Activated T-cell treated with anti-CD3 and anti-CD28 coated beads, Interleukin-2, amount 50 U/mL, for 72 hours (primary cell): ENCODE results near the gene GTF3C1. TPM values are rescaled to one million over a fixed set of nuclear protein-coding genes. Genes with fewer than 3 reads are reported as not detected.
A peak's percentile ranks its signal among the peaks of the same experiment; 100 is the strongest.
"Not testable (repeated sequence)": the region's sequence is repeated elsewhere in the genome, so short reads cannot be mapped to it uniquely, and the experiment has no call there.

ENCODE experiments used
- ATAC-seq, 2 donors: fragments of 150-1000 bp; cut with Tn5 transposase; replicated peaks in 1 of 2; 2 replicates each; pipeline ENCODE4 v1.10.0; 2021; ENCODE audit warnings: moderate library complexity in 2 of 2, mild to moderate bottlenecking in 1 of 2
- DNase-seq, 2 donors: peaks; one replicate each; pipeline ENCODE4 v3.0.0; 2021 to 2022; ENCODE audit warnings: mixed read lengths in 1 of 2
- H3K27ac Mint-ChIP-seq: one replicate; pipeline ENCODE4 v1.8.0; 2022; ENCODE audit warnings: mild to moderate bottlenecking, moderate library complexity, mixed read lengths
- H3K27me3 Mint-ChIP-seq: one replicate; pipeline ENCODE4 v1.8.0; 2022; ENCODE audit warnings: low read depth, mixed read lengths
- H3K36me3 Mint-ChIP-seq, 2 donors: one replicate each; pipeline ENCODE4 v1.8.0; 2022; ENCODE audit warnings: mixed read lengths in 2 of 2, mild to moderate bottlenecking in 1 of 2; ENCODE audit not compliant: insufficient read depth in 2 of 2
- H3K4me1 Mint-ChIP-seq: one replicate; pipeline ENCODE4 v1.8.0; 2022; ENCODE audit warnings: low read depth, mixed read lengths
- H3K4me3 Mint-ChIP-seq, 2 donors: one replicate each; pipeline ENCODE4 v1.8.0; 2022; ENCODE audit warnings: mild to moderate bottlenecking in 2 of 2, mixed read lengths in 2 of 2, moderate library complexity in 2 of 2
- H3K9me3 Mint-ChIP-seq, 2 donors: one replicate each; pipeline ENCODE4 v1.8.0; 2022; ENCODE audit warnings: mixed read lengths in 2 of 2
- total RNA-seq, 2 donors: library from RNA; stranded (reverse); gene quantifications; one replicate each; pipeline ENCODE4 v1.2.3, GENCODE V29; 2022

The GTF3C1 gene
- total RNA-seq, 2 donors from 2014 or later, result 49.6 to 61.1 TPM

DNA sequence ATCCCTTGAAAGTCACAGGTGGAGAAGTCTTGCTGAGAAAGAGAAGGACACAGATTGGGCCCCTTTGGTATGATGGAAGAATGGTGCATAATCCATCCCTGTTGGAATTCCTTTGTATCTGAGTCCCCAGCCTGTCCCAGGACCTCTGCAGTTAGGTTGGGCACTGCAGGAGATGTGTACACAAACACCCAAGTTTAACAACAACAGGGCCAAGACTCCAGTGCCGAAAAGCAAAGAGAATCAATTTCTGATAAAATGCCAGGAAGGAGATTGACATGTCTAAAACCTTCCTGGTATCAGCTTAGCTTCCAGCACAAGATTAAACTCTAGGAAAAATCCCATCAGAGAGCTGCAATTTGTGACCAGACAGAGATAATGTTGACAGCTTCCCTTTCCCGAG is 33.2 kb upstream of the GTF3C1 start:
- no peak for ATAC-seq
- Mint-ChIP-seq H3K36me3 (peaks cover 2 to 5% of the 10 kb centered on the region in 2 donors), H3K4me1 (peaks cover 22% of the 10 kb centered on the region), H3K27ac (no peak overlapping the region), H3K9me3 (no peaks in the 10 kb centered on the region), H3K27me3 (no peaks in the 10 kb centered on the region), H3K4me3 (no peak overlapping the region)
- DNase-seq, result no peak

DNA sequence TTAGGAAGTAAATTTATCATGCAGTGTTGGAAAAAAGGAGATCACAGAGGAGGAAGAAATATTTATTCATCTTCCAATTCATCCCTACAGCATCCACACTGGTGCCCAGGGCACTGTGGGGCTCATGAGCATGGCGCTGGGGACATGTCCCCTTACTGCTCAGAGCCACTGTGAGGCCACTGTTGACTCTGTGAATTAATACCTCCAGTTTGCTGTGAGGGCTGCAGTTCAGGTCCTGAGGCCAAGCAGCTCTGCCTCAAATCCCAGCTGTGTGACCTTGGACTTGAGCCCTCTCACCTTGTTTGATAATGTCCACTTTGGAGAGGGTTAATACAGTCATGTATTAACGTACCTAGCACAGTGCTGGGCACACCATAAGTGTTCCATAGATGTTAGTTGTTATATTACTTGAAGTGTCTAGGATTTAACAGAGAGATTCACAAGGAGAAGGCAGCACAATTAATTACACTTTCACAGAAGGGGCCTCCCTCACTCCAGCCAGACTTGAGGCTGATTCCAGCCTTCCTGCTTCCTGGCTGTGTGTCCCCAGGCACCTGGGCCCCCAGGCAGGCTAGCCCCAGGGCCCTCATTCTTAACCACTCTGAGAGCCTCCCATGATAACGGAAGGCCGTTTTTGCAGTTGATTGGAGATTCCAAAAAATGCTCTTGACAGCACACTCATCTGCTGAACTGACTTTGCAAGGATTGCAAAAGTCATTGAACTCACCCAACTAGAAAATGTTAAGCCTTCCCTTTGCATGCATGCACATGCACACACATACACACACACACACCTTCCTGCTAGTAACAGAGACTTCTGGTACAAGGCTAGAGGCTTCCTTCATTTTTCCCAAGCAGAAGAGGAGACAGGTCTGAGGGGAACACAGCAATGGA is 29.6 kb upstream of the GTF3C1 start:
- Mint-ChIP-seq H3K9me3 (no peaks in the 10 kb centered on the region), H3K4me1 (peaks cover 22% of the 10 kb centered on the region), H3K27me3 (no peaks in the 10 kb centered on the region), H3K36me3 (peaks cover 2 to 5% of the 10 kb centered on the region in 2 donors), H3K4me3 (peak overlapping the region; percentile 13 to 64), H3K27ac (peak overlapping the region; percentile 44)
- DNase-seq, result no peak
- ATAC-seq, result peak; percentile 18 to 36

DNA sequence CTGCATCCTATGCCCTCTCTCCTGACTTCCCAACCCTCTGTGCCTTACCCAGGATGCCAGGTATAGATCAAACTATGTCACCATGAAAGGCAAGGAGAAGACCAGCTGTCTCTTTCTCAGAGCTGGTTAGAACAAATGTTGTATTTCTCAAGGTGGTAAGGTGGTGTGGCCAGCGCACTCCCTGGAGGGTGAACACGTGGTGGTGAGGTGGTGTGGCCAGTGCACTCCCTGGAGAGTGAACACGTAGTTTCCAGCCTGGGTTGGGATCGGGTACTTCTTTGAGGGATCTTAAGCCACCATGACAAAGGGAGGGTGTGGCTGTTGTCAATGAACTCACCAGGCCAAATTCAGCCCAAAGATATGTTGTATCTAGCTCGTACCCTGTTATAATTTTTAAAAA is 27.0 kb upstream of the GTF3C1 start:
- DNase-seq, result no peak
- H3K4me3 Mint-ChIP-seq, result no peak overlapping the region
- H3K27ac Mint-ChIP-seq, result no peak overlapping the region
- peaks cover 22% of the 10 kb centered on the region for H3K4me1 Mint-ChIP-seq
- H3K36me3 Mint-ChIP-seq, result peaks cover 0 to 2% of the 10 kb centered on the region in 2 donors
- no peaks in the 10 kb centered on the region for H3K27me3 Mint-ChIP-seq
- no peaks in the 10 kb centered on the region for H3K9me3 Mint-ChIP-seq
- no peak for ATAC-seq

DNA sequence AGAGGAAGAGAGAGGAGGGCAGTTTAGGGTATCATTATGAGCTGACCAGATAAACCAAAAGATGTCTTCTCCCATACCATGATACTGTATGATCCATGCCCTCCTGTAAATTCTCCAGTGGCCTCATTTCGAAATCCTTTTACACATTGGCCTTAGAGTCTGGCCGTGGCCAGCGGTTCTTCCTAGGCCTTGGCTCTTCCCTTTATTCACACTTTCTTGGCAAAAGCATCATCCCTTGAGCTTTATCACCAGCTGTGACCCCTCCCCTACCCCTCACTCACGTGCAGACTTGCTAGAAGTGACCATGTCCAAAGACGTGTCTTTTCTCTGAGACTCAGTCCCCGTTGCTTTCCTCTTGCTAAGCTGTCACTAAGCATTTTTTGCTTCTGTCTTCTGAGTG is 23.0 kb upstream of the GTF3C1 start:
- no peaks in the 10 kb centered on the region for H3K27me3 Mint-ChIP-seq
- H3K36me3 Mint-ChIP-seq, result no peaks in the 10 kb centered on the region
- no peak overlapping the region for H3K4me3 Mint-ChIP-seq

DNA sequence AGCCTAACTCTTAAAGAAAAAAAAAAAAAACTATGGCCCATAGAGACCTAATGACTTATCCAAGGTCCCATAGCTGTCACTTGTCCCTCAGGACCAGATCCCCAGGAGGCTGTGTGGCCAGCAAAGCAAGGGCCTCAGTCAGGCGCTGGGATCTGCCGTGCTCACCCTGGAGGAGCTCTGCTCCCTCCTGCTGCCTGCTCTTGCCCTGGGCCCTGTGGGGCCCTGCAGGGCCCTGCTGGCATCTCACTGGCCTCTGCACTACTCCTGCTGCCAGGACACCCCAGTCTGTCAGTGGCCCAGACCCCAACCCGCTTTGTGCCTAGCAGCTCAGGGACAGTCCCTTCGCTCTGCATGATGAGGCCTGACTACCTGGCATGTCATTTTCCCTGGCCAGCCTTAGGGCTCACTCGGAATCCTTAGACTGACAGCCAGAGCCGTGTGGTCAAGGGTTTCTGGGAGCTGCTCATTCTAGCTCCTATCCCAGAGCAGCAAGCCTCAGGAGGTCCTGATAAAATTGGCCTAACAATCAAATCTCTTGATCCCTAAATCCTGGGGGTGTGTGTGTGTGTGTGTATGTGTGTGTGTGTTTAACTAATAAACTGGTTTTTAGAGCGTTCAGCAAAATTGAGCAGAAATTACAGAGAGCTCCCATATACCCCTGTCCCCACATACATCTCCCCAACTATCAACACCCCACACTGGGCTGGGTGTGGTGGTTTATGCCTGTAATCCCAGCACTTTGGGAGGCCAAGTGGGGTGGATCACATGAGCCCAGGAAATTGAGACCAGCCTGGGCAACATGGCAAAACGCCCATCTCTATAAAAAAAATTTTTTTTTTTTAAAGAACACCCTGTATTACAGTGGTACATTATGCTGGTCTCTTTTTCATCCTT is 22.0 kb upstream of the GTF3C1 start:
- H3K27ac Mint-ChIP-seq, result no peak overlapping the region

More for the DNA sequence above, 23.0 kb upstream of the GTF3C1 start:
- no peak for ATAC-seq
- no peaks in the 10 kb centered on the region for H3K9me3 Mint-ChIP-seq
- H3K27ac Mint-ChIP-seq, result no peak overlapping the region
- DNase-seq, result no peak
- H3K4me1 Mint-ChIP-seq, result no peaks in the 10 kb centered on the region

DNA sequence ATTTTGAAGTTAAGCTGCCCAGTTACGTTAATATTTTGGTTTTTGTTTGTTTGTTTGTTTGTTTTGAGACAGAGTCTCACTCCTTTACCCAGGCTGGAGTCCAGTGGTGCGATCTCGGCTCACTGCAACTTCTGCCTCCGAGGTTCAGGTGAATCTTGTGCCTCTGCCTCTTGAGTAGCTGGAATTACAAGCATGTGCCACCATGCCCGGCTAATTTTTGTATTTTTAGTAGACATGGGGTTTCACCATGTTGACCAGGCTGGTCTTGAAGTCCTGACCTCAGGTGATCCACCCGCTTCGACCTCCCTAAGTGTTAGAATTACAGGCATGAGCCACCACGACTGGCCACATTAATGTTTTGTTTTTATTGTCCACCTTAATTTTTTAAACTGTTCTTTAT is 21.3 kb upstream of the GTF3C1 start:
- not testable (repeated sequence) for H3K4me3 Mint-ChIP-seq, H3K36me3 Mint-ChIP-seq, H3K27ac Mint-ChIP-seq, H3K27me3 Mint-ChIP-seq, H3K4me1 Mint-ChIP-seq, H3K9me3 Mint-ChIP-seq, DNase-seq, ATAC-seq

More for the DNA sequence above, 22.0 kb upstream of the GTF3C1 start:
- DNase-seq (no peak), ATAC-seq (no peak)
- no peaks in the 10 kb centered on the region for H3K36me3 Mint-ChIP-seq
- no peaks in the 10 kb centered on the region for H3K27me3 Mint-ChIP-seq
- H3K4me1 Mint-ChIP-seq, result no peaks in the 10 kb centered on the region
- H3K9me3 Mint-ChIP-seq, result no peaks in the 10 kb centered on the region
- no peak overlapping the region for H3K4me3 Mint-ChIP-seq

DNA sequence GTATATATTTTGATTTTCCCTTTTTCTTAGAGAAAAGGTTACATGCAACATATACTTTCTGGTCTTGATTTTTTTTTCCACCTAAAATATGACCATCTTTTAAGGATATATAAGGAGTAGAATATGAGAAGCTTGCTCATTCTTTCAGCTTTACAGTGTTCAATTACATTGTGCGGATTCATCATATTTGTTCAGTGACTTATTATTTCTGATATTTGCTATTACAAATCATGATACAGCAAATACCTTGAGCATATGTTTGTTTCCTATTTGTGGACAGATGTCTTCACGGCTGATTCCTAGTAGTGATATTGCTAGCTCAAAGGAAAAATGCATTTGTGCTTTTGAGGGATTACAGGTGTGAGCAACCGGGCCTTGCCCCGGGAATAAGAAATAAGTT is 18.4 kb upstream of the GTF3C1 start:
- H3K9me3 Mint-ChIP-seq, result no peaks in the 10 kb centered on the region
- no peak overlapping the region for H3K4me3 Mint-ChIP-seq
- H3K36me3 Mint-ChIP-seq, result no peaks in the 10 kb centered on the region
- H3K27me3 Mint-ChIP-seq, result no peaks in the 10 kb centered on the region
- DNase-seq, result no peak
- no peaks in the 10 kb centered on the region for H3K4me1 Mint-ChIP-seq
- ATAC-seq, result no peak
- H3K27ac Mint-ChIP-seq, result no peak overlapping the region

DNA sequence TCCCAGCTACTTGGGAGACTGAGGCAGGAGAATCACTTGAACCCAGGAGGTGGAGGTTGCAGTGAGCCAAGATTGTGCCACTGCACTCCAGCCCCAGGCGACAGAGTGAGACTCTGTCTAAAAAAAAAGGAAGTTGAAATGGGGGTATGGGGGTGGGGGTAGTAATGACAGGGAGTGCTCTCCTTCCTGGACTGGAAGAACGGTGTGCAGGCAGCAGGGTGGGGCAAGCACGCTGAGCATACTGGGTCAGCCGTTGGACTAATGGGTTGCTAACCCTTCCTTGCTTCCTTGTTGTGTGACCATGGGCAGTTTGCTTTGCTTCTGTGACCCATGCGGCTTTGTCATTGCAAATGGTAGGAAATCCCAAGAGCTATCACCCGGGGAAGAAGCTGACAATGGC is 16.7 kb upstream of the GTF3C1 start:
- ATAC-seq (no peak), DNase-seq (no peak)
- no peaks in the 10 kb centered on the region for H3K27me3 Mint-ChIP-seq
- no peaks in the 10 kb centered on the region for H3K4me1 Mint-ChIP-seq
- H3K9me3 Mint-ChIP-seq, result no peaks in the 10 kb centered on the region
- H3K36me3 Mint-ChIP-seq, result no peaks in the 10 kb centered on the region
- H3K27ac Mint-ChIP-seq, result no peak overlapping the region
- H3K4me3 Mint-ChIP-seq, result no peak overlapping the region

DNA sequence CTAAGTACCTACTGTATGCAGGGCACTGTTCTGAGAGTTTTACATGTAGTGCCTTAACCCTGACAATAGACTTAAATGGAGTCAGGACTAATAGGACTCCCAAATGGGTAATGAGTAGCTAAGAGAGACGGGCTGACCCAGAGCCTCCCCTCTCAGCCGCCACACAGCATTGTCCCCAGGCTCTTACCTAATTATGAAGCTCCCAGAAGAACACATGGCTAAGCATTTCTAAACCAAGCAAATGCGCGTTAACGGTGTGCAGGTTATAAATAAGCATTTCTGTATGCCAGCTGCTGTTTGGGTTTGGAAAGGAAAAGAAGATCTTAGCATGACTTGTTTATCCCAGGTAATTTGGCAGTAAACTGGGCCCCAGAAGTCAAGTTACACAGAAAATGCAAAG is 14.5 kb upstream of the GTF3C1 start:
- Mint-ChIP-seq H3K36me3 (no peaks in the 10 kb centered on the region), H3K27me3 (no peaks in the 10 kb centered on the region), H3K4me3 (no peak overlapping the region), H3K9me3 (no peaks in the 10 kb centered on the region), H3K4me1 (peaks cover 4% of the 10 kb centered on the region), H3K27ac (no peak overlapping the region)
- DNase-seq (no peak), ATAC-seq (no peak)

DNA sequence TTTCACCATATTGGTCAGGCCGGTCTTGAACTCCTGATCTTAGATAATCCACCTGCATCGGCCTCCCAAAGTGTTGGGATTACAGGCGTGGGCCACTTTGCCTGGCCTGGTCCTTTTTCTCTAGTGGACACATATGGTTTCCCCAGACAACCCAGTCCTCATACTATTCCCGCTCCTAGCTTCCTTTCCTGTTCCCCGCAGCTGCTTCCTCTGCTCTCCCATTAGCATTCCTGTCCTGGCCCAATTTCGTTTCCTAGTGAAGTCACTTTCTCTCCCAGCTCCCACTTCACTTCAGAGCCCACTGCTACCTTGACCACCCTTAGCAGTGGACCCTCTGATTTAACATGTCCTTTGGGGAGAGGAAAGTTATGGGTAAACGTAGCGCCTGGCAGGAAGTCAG is 11.5 kb upstream of the GTF3C1 start:
- Mint-ChIP-seq H3K27ac (no peak overlapping the region), H3K4me3 (no peak overlapping the region), H3K9me3 (no peaks in the 10 kb centered on the region), H3K27me3 (no peaks in the 10 kb centered on the region), H3K36me3 (no peaks in the 10 kb centered on the region), H3K4me1 (peaks cover 4% of the 10 kb centered on the region)
- no peak for ATAC-seq
- DNase-seq, result no peak

DNA sequence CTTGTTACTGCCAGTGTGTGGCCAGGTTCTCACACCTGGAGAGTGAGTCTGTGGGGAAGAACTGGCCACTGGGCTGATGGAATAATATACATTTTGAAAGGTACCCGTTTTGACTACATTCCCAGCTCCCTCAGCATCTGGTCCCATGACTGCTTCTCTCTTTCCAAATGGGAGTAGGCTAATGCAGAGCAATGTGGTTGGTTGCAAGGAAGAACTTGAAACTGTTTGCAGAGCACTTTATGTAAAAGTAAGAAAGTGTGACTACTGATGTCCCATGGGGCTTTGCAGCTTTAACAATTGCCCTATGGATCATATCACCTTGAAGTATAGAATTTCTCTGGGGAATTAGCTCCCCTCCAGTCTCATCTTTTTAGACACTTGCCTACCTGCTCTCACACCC is 9.2 kb upstream of the GTF3C1 start:
- no peaks in the 10 kb centered on the region for H3K27me3 Mint-ChIP-seq
- no peaks in the 10 kb centered on the region for H3K36me3 Mint-ChIP-seq
- peaks cover 4% of the 10 kb centered on the region for H3K4me1 Mint-ChIP-seq
- DNase-seq, result no peak
- H3K4me3 Mint-ChIP-seq, result no peak overlapping the region
- H3K27ac Mint-ChIP-seq, result peak overlapping the region; percentile 14
- ATAC-seq, result no peak
- no peaks in the 10 kb centered on the region for H3K9me3 Mint-ChIP-seq

DNA sequence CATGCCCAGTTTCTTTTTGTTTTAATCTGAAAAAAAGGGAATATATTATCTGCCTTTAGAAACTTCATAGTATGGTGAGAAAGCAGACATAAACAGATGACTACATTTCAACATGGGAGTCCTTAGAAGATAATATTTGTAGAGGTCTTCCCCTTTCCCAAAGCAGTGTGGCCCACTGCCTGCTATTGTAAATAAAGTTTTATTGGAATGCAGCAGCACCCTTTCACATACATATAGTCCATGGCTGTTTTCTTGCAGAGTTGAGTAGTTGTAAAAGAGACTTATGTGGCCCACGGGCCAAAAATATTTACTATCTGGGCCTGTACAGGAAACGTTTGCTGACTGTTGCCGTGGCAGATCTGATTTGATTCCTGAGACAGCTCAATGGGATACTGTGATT is 8.7 kb upstream of the GTF3C1 start:
- no peaks in the 10 kb centered on the region for H3K9me3 Mint-ChIP-seq
- H3K27me3 Mint-ChIP-seq, result no peaks in the 10 kb centered on the region
- H3K4me3 Mint-ChIP-seq, result no peak overlapping the region
- H3K27ac Mint-ChIP-seq, result no peak overlapping the region
- peaks cover 4% of the 10 kb centered on the region for H3K4me1 Mint-ChIP-seq
- no peaks in the 10 kb centered on the region for H3K36me3 Mint-ChIP-seq
- DNase-seq (no peak), ATAC-seq (no peak)

DNA sequence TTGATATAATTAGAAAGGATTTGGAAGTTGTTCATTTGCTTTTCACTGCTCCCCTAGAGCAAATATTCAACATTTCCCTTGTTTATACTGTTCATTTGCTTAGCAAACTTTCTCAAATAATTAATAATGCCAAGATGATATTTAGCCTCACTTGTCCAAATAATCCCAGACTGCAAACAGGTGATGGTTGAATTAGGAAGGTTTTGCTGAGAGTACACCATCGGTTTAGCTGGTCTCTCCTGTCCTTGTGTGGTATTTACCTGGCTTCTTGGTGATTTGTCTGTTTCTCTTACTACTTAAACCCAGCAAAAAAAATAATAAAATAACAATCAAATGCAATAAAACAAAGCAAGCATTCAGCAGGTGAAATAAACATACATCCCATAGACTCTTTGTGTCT is 6.8 kb upstream of the GTF3C1 start:
- ATAC-seq (no peak), DNase-seq (no peak)
- Mint-ChIP-seq H3K9me3 (no peaks in the 10 kb centered on the region), H3K4me3 (no peak overlapping the region), H3K27ac (no peak overlapping the region), H3K27me3 (no peaks in the 10 kb centered on the region), H3K4me1 (peaks cover 4% of the 10 kb centered on the region), H3K36me3 (no peaks in the 10 kb centered on the region)
